Pancreas (tissue), 10 donors: ENCODE data around the gene CDC14A. TPM values are rescaled to one million over a fixed set of nuclear protein-coding genes. Genes with fewer than 3 reads are reported as not detected.

Experiments used
- ATAC-seq, 4 donors: fragments of 200-7000 bp; cut with Tn5 transposase; one replicate each; pipeline versions ENCODE4 v1.8.0 to v1.9.1; 2020; ENCODE audit warnings: mild to moderate bottlenecking in 4 of 4, moderate library complexity in 4 of 4
- DNase-seq, 6 donors: peaks; one replicate each; pipeline ENCODE4 v3.0.0-alpha.2; 2020
- FAIRE-seq: peaks from 2 replicates; lab custom pipeline; 2012; peaks lifted over from hg19 to GRCh38; lab: Jason Lieb, UNC
- H3K27ac ChIP-seq, 4 donors: fragments of 200-600 bp; sonication (generic); 1 replicate in 3 of 4; 2 replicates in 1 of 4; pipeline versions ENCODE4 v1.5.0 to v1.8.0; 2020
- H3K27me3 ChIP-seq, 4 donors: fragments of 200-600 bp; one replicate each; pipeline ENCODE4 v1.8.0; 2021
- H3K36me3 ChIP-seq, 3 donors: fragments of 200-600 bp; sonication (generic) in 1 of 3; one replicate each; pipeline versions ENCODE4 v1.5.0 to v1.8.0; 2020 to 2021
- H3K4me1 ChIP-seq, 3 donors: fragments of 200-600 bp; one replicate each; pipeline ENCODE4 v1.8.0; 2021
- H3K4me3 ChIP-seq, 4 donors: fragments of 200-600 bp; sonication (generic) in 2 of 4; one replicate each; pipeline versions ENCODE4 v1.5.0 to v1.8.0; 2020 to 2021
- H3K9me3 ChIP-seq, 4 donors: fragments of 200-600 bp; one replicate each; pipeline ENCODE4 v1.8.0; 2021
- CTCF ChIP-seq, 4 donors: fragments of 200-600 bp; sonication (generic) in 3 of 4; IDR thresholded peaks; one replicate each; pipeline versions ENCODE4 v1.5.0 to v1.8.0; 2021; ENCODE audit warnings: antibody characterized with exemption in 4 of 4
- WGBS, 2 donors: extraction: QIAGEN DNeasy Blood & Tissue Kit; methylation state at CpG; one replicate each; pipeline ENCODE4 v1.1.7; 2013; 5-methylcytosine and 5-hydroxymethylcytosine counted together
- intact Hi-C, 3 donors: fragments of 100-400 bp; cut with DNase I; formaldehyde crosslinking; loops; one replicate each; pipeline versions ENCODE4 v1.11.1 to v1.14.2; 2022
- polyA plus RNA-seq, 2 donors: library from polyadenylated mRNA; stranded (reverse); fragments of 200-250 nt; gene quantifications; one replicate each; pipeline ENCODE4 v1.2.3, GENCODE V29; 2013
- total RNA-seq, 6 donors: library from RNA; stranded (reverse); fragmentation: NEBNext Ultra II Directional in 4 of 6; extraction: Animal tissue kit (Norgen Biotek cat#: 25700) in 4 of 6; gene quantifications; one replicate each; pipeline versions ENCODE4 v1.2.1 to v1.2.4, GENCODE V29; 2021 to 2023
- donor health status: healthy with polysubstance abuse.
- donor health status: DM: no; HTN: no; CAD: no; lungs with moderate emphysema.
- donor health status: DM: no; HTN: no; CAD: no.
- donor health status: control.
- donor health status: control.
- donor health status: Bipolar disorder and iron deficiency.
- donor health status: DM: yes; HTN: yes; CAD: no.
- donor health status: DM: no; HTN: no; CAD: no.
- donor health status: DM: no; HTN: no; CAD: no.
- donor health status: DM: yes; HTN: yes; CAD: no.

Gene CDC14A
- total and polyA plus RNA-seq, 8 donors = 1.4 to 5.2 (median 3.0) TPM

DNA sequence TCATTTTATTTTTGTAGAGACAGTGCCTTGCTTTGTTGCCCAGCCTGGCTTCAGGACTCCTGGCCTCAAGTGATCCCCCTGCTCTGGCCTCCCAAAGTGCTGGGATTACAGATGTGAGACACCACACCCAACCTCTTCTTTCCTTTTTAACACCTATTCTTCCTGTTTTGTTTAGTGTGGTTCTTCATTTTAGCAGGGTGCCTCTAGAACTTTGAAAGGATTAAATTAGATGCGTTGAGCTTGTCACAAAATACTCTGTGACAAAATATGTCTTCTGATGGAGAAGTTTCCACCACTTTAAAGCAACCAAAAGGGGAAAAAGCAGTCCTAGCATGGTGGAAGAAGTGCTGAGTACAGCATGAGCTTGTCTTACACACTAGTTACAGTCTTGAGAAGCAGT is 42.0 kb downstream of the CDC14A start:
- Histone ChIP-seq H3K27me3 (no peaks in the 10 kb centered on the region), H3K4me1 (no peaks in the 10 kb centered on the region), H3K36me3 (no peaks in the 10 kb centered on the region), H3K9me3 (no peaks in the 10 kb centered on the region), H3K4me3 (no peak overlapping the region), H3K27ac (no peak overlapping the region)
- TF ChIP-seq CTCF (IDR thresholded peaks at IDR 0.05) = no peak
- FAIRE-seq = no peak
- 78 to 92% methylated on average over 1 of the region's 1 CpG for WGBS, 2 donors
- no peak for ATAC-seq
- intact Hi-C loops = no loop called here
- DNase-seq = no peak

GRCh38 chr1:100395913-100396312 is 43.6 kb downstream of the CDC14A start:
- Histone ChIP-seq H3K9me3 (no peaks in the 10 kb centered on the region), H3K4me1 (peaks cover 0 to 3% (median 0%) of the 10 kb centered on the region in 3 donors), H3K27me3 (no peaks in the 10 kb centered on the region), H3K27ac (no peak overlapping the region), H3K4me3 (no peak overlapping the region), H3K36me3 (no peaks in the 10 kb centered on the region)
- intact Hi-C loops = no loop called here
- DNase-seq (no peak), ATAC-seq (no peak), FAIRE-seq (no peak)
- no peak for TF ChIP-seq CTCF (IDR thresholded peaks at IDR 0.05)
- 84 to 90% methylated on average over 5 of the region's 5 CpGs for WGBS, 2 donors

DNA sequence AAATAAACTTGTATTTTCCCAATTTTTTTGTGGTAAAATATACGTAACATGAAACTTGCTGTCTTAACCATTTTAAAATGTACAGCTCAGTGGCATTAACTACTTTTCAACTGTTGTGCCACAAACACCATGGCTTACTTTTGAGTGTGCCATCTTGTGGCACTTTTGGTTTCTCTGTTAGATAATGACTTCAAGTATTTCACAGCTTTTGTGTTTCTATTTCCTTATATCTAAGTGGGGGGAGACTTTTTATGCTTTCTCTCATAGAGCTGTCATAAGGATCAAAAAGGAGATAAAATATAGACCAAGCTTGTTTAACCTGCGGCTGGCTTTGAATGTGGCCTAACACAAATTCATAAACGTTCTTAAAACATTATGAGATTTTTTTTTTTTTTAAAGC is 44.3 kb downstream of the CDC14A start:
- no peak for TF ChIP-seq CTCF (IDR thresholded peaks at IDR 0.05)
- H3K36me3 ChIP-seq = no peaks in the 10 kb centered on the region
- no peak overlapping the region for H3K4me3 ChIP-seq
- H3K9me3 ChIP-seq = no peaks in the 10 kb centered on the region
- ATAC-seq (no peak), FAIRE-seq (no peak), DNase-seq (no peak)
- H3K27ac ChIP-seq = no peak overlapping the region
- intact Hi-C loops = no loop called here
- peaks cover 0 to 3% (median 0%) of the 10 kb centered on the region in 3 donors for H3K4me1 ChIP-seq
- no peaks in the 10 kb centered on the region for H3K27me3 ChIP-seq
- WGBS, 2 donors = 80 to 91% methylated on average over 3 of the region's 3 CpGs

GRCh38 chr1:100397681-100398080 is 45.4 kb downstream of the CDC14A start:
- Histone ChIP-seq H3K4me3 (no peak overlapping the region), H3K27ac (no peak overlapping the region), H3K27me3 (no peaks in the 10 kb centered on the region), H3K36me3 (no peaks in the 10 kb centered on the region), H3K4me1 (peaks cover 0 to 3% (median 0%) of the 10 kb centered on the region in 3 donors), H3K9me3 (no peaks in the 10 kb centered on the region)
- no peak for FAIRE-seq
- no peak for ATAC-seq
- no peak for TF ChIP-seq CTCF (IDR thresholded peaks at IDR 0.05)
- no peak for DNase-seq
- intact Hi-C loops = no loop called here

DNA sequence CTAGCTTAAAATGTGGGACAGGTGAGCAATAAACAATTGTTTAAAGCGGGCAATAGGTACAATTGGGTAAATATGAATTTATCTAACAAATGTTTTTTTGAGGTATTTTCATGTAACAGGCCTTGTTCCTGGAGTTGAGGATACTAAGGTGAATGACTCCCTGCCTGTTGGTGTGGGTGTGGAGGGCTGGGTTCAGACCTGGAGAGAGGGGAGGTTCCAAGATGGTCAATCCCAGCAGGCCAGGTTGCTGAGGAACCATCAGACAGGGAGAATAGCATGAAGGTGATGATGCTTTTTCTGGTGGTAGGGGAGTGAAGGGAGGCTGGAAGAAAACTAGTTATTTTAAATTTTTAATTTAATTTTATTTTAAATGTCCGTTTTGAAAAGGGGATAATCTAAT is 46.3 kb downstream of the CDC14A start:
- intact Hi-C loops = no loop called here
- FAIRE-seq = no peak

More for the DNA sequence above, 46.3 kb downstream of the CDC14A start:
- Histone ChIP-seq H3K4me3 (no peak overlapping the region), H3K36me3 (no peaks in the 10 kb centered on the region), H3K27me3 (no peaks in the 10 kb centered on the region), H3K4me1 (peaks cover 0 to 3% (median 0%) of the 10 kb centered on the region in 3 donors), H3K27ac (no peak overlapping the region), H3K9me3 (no peaks in the 10 kb centered on the region)
- DNase-seq (no peak), ATAC-seq (no peak)
- TF ChIP-seq CTCF (IDR thresholded peaks at IDR 0.05) = no peak
- whole genome bisulfite sequencing, 2 donors = 73 to 80% methylated on average over 2 of the region's 2 CpGs
